ENCODE measurements around the gene LTC4S.

- TF ChIP-seq EZH2 (IDR thresholded peaks at IDR 0.05; ENCODE audit: borderline replicate concordance, low read depth, low read length, severe bottlenecking) (no peak), CTCF (IDR thresholded peaks at IDR 0.05; ENCODE audit: borderline replicate concordance, extremely low read depth, low read length, poor library complexity, severe bottlenecking) (no peak)
These were observed 4.0 kb downstream of the LTC4S start for GRCh38 chr5:179797741-179798140.
